ENCODE measurements around the gene VPS9D1.

Gene VPS9D1

GRCh38 chr16:89732142-89732917, 11.6 kb upstream of the VPS9D1 start:
- no peak for DNase-seq

- DNase-seq = no peak
Observed at GRCh38 chr16:89730610-89731234, 10.0 kb upstream of the VPS9D1 start.

- DNase-seq = no peak
Observed at GRCh38 chr16:89729863-89730593, 9.3 kb upstream of the VPS9D1 start.

- DNase-seq = no peak
Observed at GRCh38 chr16:89729293-89729692, 8.6 kb upstream of the VPS9D1 start.

- DNase-seq = no peak
Observed at GRCh38 chr16:89727406-89728120, 6.9 kb upstream of the VPS9D1 start.

- DNase-seq = no peak
Observed at GRCh38 chr16:89723279-89724250, 2.9 kb upstream of the VPS9D1 start.

GRCh38 chr16:89722392-89723278, 1.9 kb upstream of the VPS9D1 start:
- no peak for DNase-seq

- no peak for DNase-seq
Observed at GRCh38 chr16:89721546-89722391, 1.1 kb upstream of the VPS9D1 start.

GRCh38 chr16:89720551-89720812, 216 bp downstream of the VPS9D1 start:
- DNase-seq = no peak

GRCh38 chr16:89717688-89718505, 2.8 kb downstream of the VPS9D1 start:
- no peak for DNase-seq

GRCh38 chr16:89716916-89717687, 3.6 kb downstream of the VPS9D1 start:
- DNase-seq = no peak

GRCh38 chr16:89716493-89716892, 4.2 kb downstream of the VPS9D1 start:
- no peak for DNase-seq

- no peak for DNase-seq
Observed at GRCh38 chr16:89712274-89712781, 8.4 kb downstream of the VPS9D1 start.

GRCh38 chr16:89711601-89712273, 9.0 kb downstream of the VPS9D1 start:
- no peak for DNase-seq

- no peak for DNase-seq
Observed at GRCh38 chr16:89710709-89711564, 9.8 kb downstream of the VPS9D1 start.

- no peak for DNase-seq
Observed at GRCh38 chr16:89709716-89710432, 10.8 kb downstream of the VPS9D1 start.
